ENCODE measurements around the gene KRT17. TPM values are rescaled to one million over a fixed set of nuclear protein-coding genes. Genes with fewer than 3 reads are reported as not detected.
"Not testable (repeated sequence)": the region's sequence is repeated elsewhere in the genome, so short reads cannot be mapped to it uniquely, and the experiment has no call there.

Gene KRT17
- total RNA-seq, 2 experiments from 2014 or later: not detected

- Mint-ChIP-seq H3K27me3 (no peaks in the 10 kb centered on the region), H3K27ac (no peak overlapping the region), H3K4me1 (peaks cover 5% of the 10 kb centered on the region), H3K9me3 (no peaks in the 10 kb centered on the region), H3K36me3 (no peaks in the 10 kb centered on the region), H3K4me3 (no peak overlapping the region)
- DNase-seq: no peak
These were observed 22.9 kb upstream of the KRT17 start for GRCh38 chr17:41647038-41647813.

DNA sequence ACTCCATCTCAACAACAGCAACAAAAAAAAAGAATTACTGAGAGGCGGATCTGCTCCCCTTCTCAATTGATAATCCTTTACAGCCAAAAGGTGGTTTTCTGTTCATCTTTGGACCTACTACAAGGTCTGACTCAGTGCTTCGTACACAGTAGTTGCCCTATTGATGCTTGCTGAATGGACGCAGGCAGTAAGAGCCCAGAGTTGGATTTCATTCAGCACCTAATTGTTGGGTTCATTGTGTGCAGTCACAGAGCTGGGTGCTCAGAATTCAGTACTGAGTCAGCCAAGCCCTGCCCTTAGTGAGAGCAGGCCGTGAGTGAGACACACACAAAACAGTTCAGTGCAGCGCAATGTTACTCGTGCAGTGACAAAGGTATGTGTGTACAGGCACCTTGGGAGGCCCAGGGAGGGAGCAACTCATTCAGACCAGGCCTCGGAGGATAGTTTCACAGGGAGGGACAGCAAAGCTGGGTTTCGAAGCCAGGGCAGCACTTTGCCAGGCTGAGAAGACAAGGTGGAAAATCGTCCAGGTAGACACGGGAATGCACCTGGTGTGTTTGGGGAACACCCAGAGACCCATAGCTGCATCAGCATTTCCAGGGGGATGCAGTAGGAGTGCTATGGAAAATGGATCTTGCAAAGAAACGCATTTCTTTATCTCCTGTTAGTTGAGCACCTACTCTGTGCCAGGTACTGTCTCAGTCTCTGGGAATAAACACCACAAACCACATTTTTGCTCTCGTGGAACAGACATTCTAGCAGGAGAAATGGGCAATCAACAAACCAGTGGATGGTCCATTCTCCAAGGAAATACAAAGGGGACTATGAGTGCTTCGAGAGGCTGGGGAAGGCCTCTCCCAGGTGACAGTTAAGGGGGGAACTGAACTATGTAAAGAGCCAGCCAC lies 18.1 kb upstream of the KRT17 start:
- Mint-ChIP-seq H3K4me3 (no peak overlapping the region), H3K27me3 (no peaks in the 10 kb centered on the region), H3K36me3 (no peaks in the 10 kb centered on the region), H3K9me3 (no peaks in the 10 kb centered on the region), H3K4me1 (no peaks in the 10 kb centered on the region), H3K27ac (no peak overlapping the region)
- no peak for DNase-seq

DNA sequence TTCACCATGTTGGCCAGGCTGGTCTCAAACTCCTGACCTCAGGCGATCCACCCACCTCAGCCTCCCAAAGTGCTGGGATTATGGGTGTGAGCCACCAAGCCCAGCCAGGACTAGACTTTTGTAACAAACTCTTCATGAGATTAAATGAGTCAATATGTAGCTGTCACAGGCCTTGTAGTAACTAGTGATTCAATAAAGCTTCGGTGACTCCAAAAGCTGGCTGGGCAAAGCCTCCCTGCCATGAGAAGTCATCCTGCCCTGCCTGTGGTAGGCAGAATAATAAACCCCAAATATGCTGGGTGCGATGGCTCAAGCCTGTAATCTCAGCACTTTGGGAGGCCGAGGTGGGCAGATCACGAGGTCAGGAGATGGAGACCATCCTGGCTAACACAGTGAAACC lies 16.2 kb upstream of the KRT17 start:
- H3K9me3 Mint-ChIP-seq, H3K4me3 Mint-ChIP-seq, H3K4me1 Mint-ChIP-seq, H3K36me3 Mint-ChIP-seq, H3K27ac Mint-ChIP-seq, DNase-seq, H3K27me3 Mint-ChIP-seq: not testable (repeated sequence)

- H3K27ac Mint-ChIP-seq: no peak overlapping the region
- H3K4me1 Mint-ChIP-seq: no peaks in the 10 kb centered on the region
- no peaks in the 10 kb centered on the region for H3K36me3 Mint-ChIP-seq
- no peaks in the 10 kb centered on the region for H3K9me3 Mint-ChIP-seq
- no peak for DNase-seq
- H3K4me3 Mint-ChIP-seq: no peak overlapping the region
- H3K27me3 Mint-ChIP-seq: no peaks in the 10 kb centered on the region
These were observed 15.4 kb upstream of the KRT17 start for GRCh38 chr17:41639492-41640473.

GRCh38 chr17:41638941-41639340 lies 14.6 kb upstream of the KRT17 start:
- no peak overlapping the region for H3K27ac Mint-ChIP-seq
- H3K36me3 Mint-ChIP-seq: no peaks in the 10 kb centered on the region
- no peaks in the 10 kb centered on the region for H3K9me3 Mint-ChIP-seq
- H3K4me1 Mint-ChIP-seq: no peaks in the 10 kb centered on the region
- H3K27me3 Mint-ChIP-seq: no peaks in the 10 kb centered on the region
- no peak for DNase-seq
- no peak overlapping the region for H3K4me3 Mint-ChIP-seq

DNA sequence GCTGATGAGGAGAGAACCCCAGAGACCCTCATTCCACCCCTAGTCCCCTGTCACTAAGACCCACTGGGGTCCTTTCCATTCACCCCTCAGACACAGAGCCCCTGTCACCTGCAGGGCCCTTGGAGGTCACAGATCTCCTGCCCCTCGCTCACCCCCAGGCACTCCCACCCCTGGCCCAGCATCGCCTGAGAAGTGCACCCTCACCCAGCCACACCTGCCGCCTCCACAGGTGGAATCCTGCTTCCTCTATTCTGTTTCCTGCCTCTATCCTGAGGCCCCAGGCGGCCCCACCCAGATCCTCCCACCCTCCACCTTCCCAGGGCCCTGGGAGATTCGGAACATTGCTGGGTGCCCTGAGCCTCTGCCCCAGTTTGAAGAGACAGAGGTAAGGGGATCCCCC lies 13.8 kb upstream of the KRT17 start:
- no peak overlapping the region for H3K27ac Mint-ChIP-seq
- no peak overlapping the region for H3K4me3 Mint-ChIP-seq
- no peaks in the 10 kb centered on the region for H3K9me3 Mint-ChIP-seq
- H3K36me3 Mint-ChIP-seq: no peaks in the 10 kb centered on the region
- no peak for DNase-seq
- H3K27me3 Mint-ChIP-seq: no peaks in the 10 kb centered on the region
- no peaks in the 10 kb centered on the region for H3K4me1 Mint-ChIP-seq

- Mint-ChIP-seq H3K9me3 (no peaks in the 10 kb centered on the region), H3K36me3 (no peaks in the 10 kb centered on the region), H3K27me3 (no peaks in the 10 kb centered on the region), H3K4me3 (no peak overlapping the region), H3K27ac (no peak overlapping the region), H3K4me1 (no peaks in the 10 kb centered on the region)
- no peak for DNase-seq
These were observed 12.3 kb upstream of the KRT17 start for GRCh38 chr17:41636652-41637051.

GRCh38 chr17:41635121-41636097 lies 11.0 kb upstream of the KRT17 start:
- H3K27ac Mint-ChIP-seq: no peak overlapping the region

GRCh38 chr17:41634639-41635038 lies 10.3 kb upstream of the KRT17 start:
- Mint-ChIP-seq H3K4me1 (no peaks in the 10 kb centered on the region), H3K36me3 (no peaks in the 10 kb centered on the region), H3K4me3 (no peak overlapping the region), H3K27me3 (no peaks in the 10 kb centered on the region), H3K9me3 (no peaks in the 10 kb centered on the region), H3K27ac (no peak overlapping the region)
- no peak for DNase-seq

More at GRCh38 chr17:41635121-41636097, 11.0 kb upstream of the KRT17 start:
- Mint-ChIP-seq H3K27me3 (no peaks in the 10 kb centered on the region), H3K4me1 (no peaks in the 10 kb centered on the region), H3K9me3 (no peaks in the 10 kb centered on the region), H3K36me3 (no peaks in the 10 kb centered on the region), H3K4me3 (no peak overlapping the region)
- DNase-seq: no peak

GRCh38 chr17:41633556-41634199 lies 9.3 kb upstream of the KRT17 start:
- DNase-seq: no peak
- H3K36me3 Mint-ChIP-seq: no peaks in the 10 kb centered on the region

GRCh38 chr17:41632482-41633105 lies 8.2 kb upstream of the KRT17 start:
- no peaks in the 10 kb centered on the region for H3K4me1 Mint-ChIP-seq
- no peaks in the 10 kb centered on the region for H3K9me3 Mint-ChIP-seq
- H3K4me3 Mint-ChIP-seq: no peak overlapping the region
- no peak overlapping the region for H3K27ac Mint-ChIP-seq
- H3K36me3 Mint-ChIP-seq: no peaks in the 10 kb centered on the region
- H3K27me3 Mint-ChIP-seq: no peaks in the 10 kb centered on the region
- DNase-seq: no peak

More at GRCh38 chr17:41633556-41634199, 9.3 kb upstream of the KRT17 start:
- H3K9me3 Mint-ChIP-seq: no peaks in the 10 kb centered on the region
- no peaks in the 10 kb centered on the region for H3K4me1 Mint-ChIP-seq
- no peaks in the 10 kb centered on the region for H3K27me3 Mint-ChIP-seq
- H3K27ac Mint-ChIP-seq: no peak overlapping the region
- no peak overlapping the region for H3K4me3 Mint-ChIP-seq

DNA sequence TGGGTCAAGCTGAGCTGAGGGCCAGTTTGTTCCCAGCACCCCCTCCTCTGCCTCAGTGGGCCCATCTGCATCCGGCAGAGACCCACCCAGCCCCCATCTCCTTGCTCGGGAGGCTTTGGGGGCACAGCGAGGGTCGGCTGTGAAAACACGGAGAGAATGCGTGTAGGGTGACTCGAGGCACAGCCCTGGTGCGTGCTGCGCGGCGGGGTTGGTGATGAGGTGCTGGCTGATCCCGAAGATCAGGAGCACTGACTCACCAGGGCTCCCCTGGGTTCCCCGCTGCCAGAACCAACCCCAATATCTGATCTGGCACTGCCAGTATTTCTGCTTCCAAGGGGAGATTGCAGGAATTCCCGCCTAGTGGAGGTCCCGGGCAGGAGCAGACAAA lies 7.5 kb upstream of the KRT17 start:
- H3K9me3 Mint-ChIP-seq: no peaks in the 10 kb centered on the region
- H3K27me3 Mint-ChIP-seq: no peaks in the 10 kb centered on the region

More for the DNA sequence above, 7.5 kb upstream of the KRT17 start:
- no peak overlapping the region for H3K4me3 Mint-ChIP-seq
- no peaks in the 10 kb centered on the region for H3K4me1 Mint-ChIP-seq
- H3K27ac Mint-ChIP-seq: no peak overlapping the region
- no peaks in the 10 kb centered on the region for H3K36me3 Mint-ChIP-seq
- no peak for DNase-seq

All from activated naive CD8-positive, alpha-beta T cell treated with anti-CD3 and anti-CD28 coated beads for 36 hours (primary cell).